HEK293 (cell line): ENCODE measurements around the gene C3orf62.
"Not testable (repeated sequence)": the region's sequence is repeated elsewhere in the genome, so short reads cannot be mapped to it uniquely, and the experiment has no call there.

ENCODE experiments used
- CTCF ChIA-PET: fragments of 350-600 bp; formaldehyde crosslinking; extraction: SDS; loops from one replicate; lab custom pipeline; 2021; ENCODE audit warnings: antibody characterized with exemption; lab: Yijun Ruan, JAX
- POLR2A ChIA-PET: fragments of 300-600 bp; formaldehyde crosslinking; extraction: SDS; loops from one replicate; lab custom pipeline; 2020; ENCODE audit warnings: antibody characterized with exemption, inconsistent platforms; lab: Yijun Ruan, JAX
- H3K27ac ChIP-seq: fragments of 200-500 bp; sonication (Bioruptor generic); 2 replicates; pipeline ENCODE4 v1.5.1; 2014; ENCODE audit warnings: low read depth, low read length, control low read depth, inconsistent platforms; ENCODE audit errors: extremely low read depth
- H3K36me3 ChIP-seq, 2 experiments: fragments of 200-500 bp in 1 of 2; sonication (Bioruptor generic) in 1 of 2; 1 replicate in 1 of 2; 2 replicates in 1 of 2; pipeline ENCODE4 v1.5.1; 2014 to 2017; ENCODE audit warnings: inconsistent platforms in 2 of 2, low read length in 2 of 2; ENCODE audit not compliant: control insufficient read depth in 2 of 2, insufficient read depth in 1 of 2
- H3K4me1 ChIP-seq: fragments of 200-500 bp; sonication (Bioruptor generic); 2 replicates; pipeline ENCODE4 v1.5.1; 2014; ENCODE audit warnings: mild to moderate bottlenecking, low read length, inconsistent platforms; ENCODE audit not compliant: control insufficient read depth, insufficient read depth
- H3K4me3 ChIP-seq: 2 replicates; pipeline ENCODE4 v1.5.1; 2011; ENCODE audit warnings: low read depth, mild to moderate bottlenecking, control low read depth, low read length, moderate library complexity
- H3K9me3 ChIP-seq: fragments of 200-500 bp; sonication (Bioruptor generic); 2 replicates; pipeline ENCODE4 v1.5.1; 2014; ENCODE audit warnings: low read depth, low read length, inconsistent platforms; ENCODE audit not compliant: control insufficient read depth, insufficient read depth
- AEBP2 ChIP-seq: fragments of 450-650 bp; formaldehyde crosslinking; IDR thresholded peaks from 2 replicates; pipeline ENCODE4 v1.5.1; 2016; ENCODE audit warnings: missing biosample characterization, missing genetic modification characterization, borderline replicate concordance
- BCL6B ChIP-seq: fragments of 450-650 bp; formaldehyde crosslinking; IDR thresholded peaks from 2 replicates; pipeline ENCODE4 v1.5.1; 2017; ENCODE audit warnings: missing biosample characterization, missing genetic modification characterization
- GLI4 ChIP-seq: fragments of 450-650 bp; formaldehyde crosslinking; IDR thresholded peaks from 2 replicates; pipeline ENCODE4 v1.5.1; 2016; ENCODE audit warnings: missing biosample characterization, missing genetic modification characterization
- IKZF3 ChIP-seq: fragments of 450-650 bp; IDR thresholded peaks from 2 replicates; pipeline ENCODE4 v1.5.0; 2018; ENCODE audit warnings: missing biosample characterization, mild to moderate bottlenecking, missing genetic modification characterization, moderate library complexity
- KLF10 ChIP-seq: fragments of 450-650 bp; IDR thresholded peaks from 2 replicates; pipeline ENCODE4 v1.5.1; 2018; ENCODE audit warnings: missing biosample characterization, mild to moderate bottlenecking, missing genetic modification characterization
- SCRT2 ChIP-seq: fragments of 450-650 bp; formaldehyde crosslinking; IDR thresholded peaks from 2 replicates; pipeline ENCODE4 v1.5.1; 2016; ENCODE audit warnings: missing biosample characterization, missing genetic modification characterization
- WT1 ChIP-seq: fragments of 450-650 bp; formaldehyde crosslinking; IDR thresholded peaks from 2 replicates; pipeline ENCODE4 v1.5.1; 2016; ENCODE audit warnings: missing biosample characterization, missing genetic modification characterization
- YY1 ChIP-seq: fragments of 450-650 bp; formaldehyde crosslinking; IDR thresholded peaks from 2 replicates; pipeline ENCODE4 v1.5.1; 2018; ENCODE audit warnings: missing biosample characterization, missing genetic modification characterization
- ZBTB20 ChIP-seq: fragments of 450-650 bp; formaldehyde crosslinking; IDR thresholded peaks from 2 replicates; pipeline ENCODE4 v1.5.1; 2016; ENCODE audit warnings: missing biosample characterization, missing genetic modification characterization
- ZBTB48 ChIP-seq: fragments of 450-650 bp; formaldehyde crosslinking; IDR thresholded peaks from 2 replicates; pipeline ENCODE4 v1.5.1; 2016; ENCODE audit warnings: missing biosample characterization, missing genetic modification characterization
- ZNF132 ChIP-seq: fragments of 450-650 bp; formaldehyde crosslinking; IDR thresholded peaks from 2 replicates; pipeline ENCODE4 v1.5.1; 2017; ENCODE audit warnings: missing biosample characterization, missing genetic modification characterization, borderline replicate concordance
- ZNF155 ChIP-seq: fragments of 450-650 bp; formaldehyde crosslinking; IDR thresholded peaks from 2 replicates; pipeline ENCODE4 v1.5.1; 2016; ENCODE audit warnings: missing biosample characterization, missing genetic modification characterization
- ZNF18 ChIP-seq: fragments of 450-650 bp; formaldehyde crosslinking; IDR thresholded peaks from 2 replicates; pipeline ENCODE4 v1.5.1; 2016; ENCODE audit warnings: missing biosample characterization, missing genetic modification characterization
- ZNF214 ChIP-seq: fragments of 450-650 bp; formaldehyde crosslinking; IDR thresholded peaks from 2 replicates; pipeline ENCODE4 v1.5.1; 2017; ENCODE audit warnings: missing biosample characterization, mild to moderate bottlenecking, missing genetic modification characterization, borderline replicate concordance
- ZNF354C ChIP-seq: fragments of 450-650 bp; formaldehyde crosslinking; IDR thresholded peaks from 2 replicates; pipeline ENCODE4 v1.5.1; 2016; ENCODE audit warnings: missing biosample characterization, missing genetic modification characterization, low read depth, borderline replicate concordance
- ZNF416 ChIP-seq: fragments of 450-650 bp; formaldehyde crosslinking; IDR thresholded peaks from 2 replicates; pipeline ENCODE4 v1.5.1; 2016; ENCODE audit warnings: missing biosample characterization, missing genetic modification characterization
- ZNF488 ChIP-seq: fragments of 450-650 bp; formaldehyde crosslinking; IDR thresholded peaks from 2 replicates; pipeline ENCODE4 v1.5.1; 2016; ENCODE audit warnings: missing biosample characterization, missing genetic modification characterization
- ZNF624 ChIP-seq: fragments of 450-650 bp; formaldehyde crosslinking; IDR thresholded peaks from 2 replicates; pipeline ENCODE4 v1.5.1; 2017; ENCODE audit warnings: missing biosample characterization, missing genetic modification characterization
- ZNF747 ChIP-seq: fragments of 450-650 bp; formaldehyde crosslinking; IDR thresholded peaks from 2 replicates; pipeline ENCODE4 v1.5.1; 2016; ENCODE audit warnings: missing biosample characterization, missing genetic modification characterization
- ZNF830 ChIP-seq: fragments of 450-650 bp; IDR thresholded peaks from 2 replicates; pipeline ENCODE4 v1.5.0; 2018; ENCODE audit warnings: missing biosample characterization, missing genetic modification characterization, low read depth, mild to moderate bottlenecking, moderate library complexity
- TF ChIP-seq, protein P1 (sequence below): fragments of 450-650 bp; formaldehyde crosslinking; IDR thresholded peaks from 2 replicates; pipeline ENCODE4 v1.5.1; 2016; ENCODE audit warnings: missing biosample characterization, missing genetic modification characterization

C3orf62 gene

GRCh38 chr3:49222002-49222401 is 55.0 kb downstream of the C3orf62 start (continued):
- TF ChIP-seq ZNF488 (no peak), ZNF214 (tag by site-specific recombination) (no peak), SCRT2 (tag by site-specific recombination) (no peak), ZNF830 (tag by site-specific recombination) (no peak), AEBP2 (no peak)
- TF ChIP-seq, all 188 proteins: peak for 0

DNA sequence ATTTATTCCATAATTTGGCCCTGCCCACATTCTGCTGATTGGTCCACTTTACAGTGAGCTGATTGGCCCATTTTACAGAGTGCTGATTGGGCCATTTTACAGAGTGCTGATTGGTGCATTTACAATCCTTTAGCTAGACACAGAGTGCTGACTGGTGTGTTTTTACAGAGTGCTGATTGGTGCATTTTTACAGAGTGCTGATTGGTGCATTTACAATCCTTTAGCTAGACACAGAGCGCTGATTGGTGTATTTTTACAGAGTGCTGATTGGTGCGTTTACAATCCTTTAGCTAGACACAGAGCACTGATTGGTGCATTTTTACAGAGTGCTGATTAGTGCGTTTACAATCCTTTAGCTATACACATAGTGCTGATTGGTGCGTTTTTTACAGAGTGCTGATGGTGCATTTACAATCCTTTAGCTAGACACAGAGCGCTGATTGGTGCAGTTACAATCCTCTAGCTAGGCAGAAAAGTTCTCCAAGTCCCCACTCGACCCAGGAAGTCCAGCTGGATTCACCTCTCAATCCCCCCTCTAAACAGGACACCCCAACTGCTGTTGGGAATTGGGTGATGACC is 56.0 kb downstream of the C3orf62 start:
- H3K4me1 ChIP-seq, POLR2A ChIA-PET, H3K27ac ChIP-seq, H3K36me3 ChIP-seq, H3K4me3 ChIP-seq, H3K9me3 ChIP-seq: not testable (repeated sequence)
- CTCF ChIA-PET = interaction anchor here (1.0 kb wide), 1 partner anchor 228 kb away, joined by 3 read pairs; no protein-coding TSS in a partner anchor

DNA sequence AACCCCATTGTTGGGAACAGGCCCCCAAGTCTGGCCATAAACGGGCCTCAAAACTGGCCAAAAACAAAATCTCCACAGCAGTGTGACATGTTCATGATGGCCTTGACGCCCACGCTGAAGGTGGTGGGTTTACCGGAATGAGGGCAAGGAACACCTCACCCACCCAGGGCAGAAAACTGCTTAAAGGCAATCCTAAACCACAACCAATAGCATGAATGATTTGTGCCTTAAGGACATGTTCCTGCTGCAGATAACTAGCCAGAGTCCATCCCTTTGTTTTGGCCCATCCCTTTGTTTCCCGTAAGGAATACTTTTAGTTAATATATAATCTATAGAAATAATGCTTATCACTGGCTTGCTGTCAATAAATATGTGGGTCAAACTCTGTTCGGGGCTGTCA is 57.9 kb downstream of the C3orf62 start:
- POLR2A ChIA-PET = no interaction called here
- no peaks in the 10 kb centered on the region for H3K36me3 ChIP-seq
- H3K4me3 ChIP-seq = no peak overlapping the region
- CTCF ChIA-PET = no interaction called here
- H3K27ac ChIP-seq = no peak overlapping the region
- H3K9me3 ChIP-seq = no peaks in the 10 kb centered on the region
- TF ChIP-seq KLF10 (tag by site-specific recombination) (no peak), ZNF18 (tag by site-specific recombination) (no peak), YY1 (no peak), ZNF354C (tag by site-specific recombination) (no peak), ZNF155 (tag by site-specific recombination) (no peak), ZBTB20 (tag by site-specific recombination) (no peak), ZNF416 (tag by site-specific recombination) (no peak), ZBTB48 (tag by site-specific recombination) (no peak), IKZF3 (no peak), ZNF624 (no peak), BCL6B (tag by site-specific recombination) (no peak), WT1 (tag by site-specific recombination) (no peak), ZNF747 (tag by site-specific recombination) (no peak), GLI4 (tag by site-specific recombination) (no peak), ZNF132 (tag by site-specific recombination) (no peak)
- TF ChIP-seq, protein P1, sequence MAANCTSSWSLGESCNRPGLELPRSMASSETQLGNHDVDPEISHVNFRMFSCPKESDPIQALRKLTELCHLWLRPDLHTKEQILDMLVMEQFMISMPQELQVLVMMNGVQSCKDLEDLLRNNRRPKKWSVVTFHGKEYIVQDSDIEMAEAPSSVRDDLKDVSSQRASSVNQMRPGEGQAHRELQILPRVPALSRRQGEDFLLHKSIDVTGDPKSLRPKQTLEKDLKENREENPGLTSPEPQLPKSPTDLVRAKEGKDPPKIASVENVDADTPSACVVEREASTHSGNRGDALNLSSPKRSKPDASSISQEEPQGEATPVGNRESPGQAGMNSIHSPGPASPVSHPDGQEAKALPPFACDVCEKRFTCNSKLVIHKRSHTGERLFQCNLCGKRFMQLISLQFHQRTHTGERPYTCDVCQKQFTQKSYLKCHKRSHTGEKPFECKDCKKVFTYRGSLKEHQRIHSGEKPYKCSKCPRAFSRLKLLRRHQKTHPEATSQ (tag by site-specific recombination) = no peak
- no peaks in the 10 kb centered on the region for H3K4me1 ChIP-seq
